Measurements from ENCODE around the gene DNAJC10. TPM values are rescaled to one million over a fixed set of nuclear protein-coding genes. Genes with fewer than 3 reads are reported as not detected.

The DNAJC10 gene
- total and polyA plus RNA-seq, 2 of the 4 experiments (the other 2 are of a cell fraction), result 34.6 to 53.2 TPM

DNA sequence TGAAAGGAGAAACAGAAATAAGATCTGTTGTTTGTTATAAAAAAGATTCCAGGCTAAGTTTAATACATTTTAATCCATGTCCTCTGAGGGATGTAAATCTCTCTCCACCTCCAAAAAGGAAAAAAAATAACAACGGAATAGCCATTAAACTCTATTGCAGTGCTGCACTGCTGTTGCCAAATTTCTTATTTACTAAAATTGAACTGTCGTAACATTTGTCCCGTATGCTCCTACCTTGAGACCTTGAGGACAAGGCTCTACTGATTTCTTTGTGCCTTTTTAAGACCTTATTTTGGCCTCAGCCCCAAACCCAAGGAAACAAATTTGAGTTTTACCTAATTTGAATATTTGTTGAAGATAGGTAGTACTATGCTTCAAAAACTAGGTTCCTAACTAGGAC, 94.0 kb downstream of the DNAJC10 start:
- Histone ChIP-seq H3K4ac (ENCODE audit: low read depth, low read length) (no peak overlapping the region), H3K56ac (ENCODE audit: extremely low read depth, insufficient read depth, low read length) (no peak overlapping the region), H2BK120ac (ENCODE audit: low read depth, low read length) (no peak overlapping the region), H2AFZ (replicated peaks; ENCODE audit: low read length, poor library complexity) (no peak overlapping the region), H3K18ac (ENCODE audit: low read depth, low read length) (no peak overlapping the region), H2BK15ac (ENCODE audit: low read depth, low read length) (no peak overlapping the region), H4K91ac (ENCODE audit: insufficient read depth, low read depth, low read length) (no peak overlapping the region), H4K5ac (ENCODE audit: low read depth, low read length) (no peak overlapping the region), H3K14ac (replicated peaks; ENCODE audit: low read depth, low read length) (no peak overlapping the region), H4K20me1 (ENCODE audit: insufficient read depth, low read length) (no peaks in the 10 kb centered on the region), H2AK9ac (replicated peaks; ENCODE audit: low read depth, low read length, poor library complexity) (no peak overlapping the region), H2BK5ac (ENCODE audit: low read depth, low read length, poor library complexity, severe bottlenecking) (no peak overlapping the region), H3K9ac (ENCODE audit: low read depth, low read length) (no peak overlapping the region), H3K4me2 (ENCODE audit: low read depth, low read length) (no peak overlapping the region), H4K8ac (ENCODE audit: low read depth in 2 of 2, low read length in 2 of 2) (no peak overlapping the region), H3K9me1 (ENCODE audit: insufficient read depth, low read length) (no peaks in the 10 kb centered on the region), H3K4me1 (ENCODE audit: control insufficient read depth, insufficient read depth, low read length) (no peaks in the 10 kb centered on the region), H3K27ac (ENCODE audit: insufficient read depth, low read length) (no peak overlapping the region), H3K27me3 (ENCODE audit: control insufficient read depth, insufficient read depth, low read length) (peaks cover 15% of the 10 kb centered on the region), H3K36me3 (ENCODE audit: control insufficient read depth, insufficient read depth, low read length) (no peaks in the 10 kb centered on the region), H3K79me1 (ENCODE audit: low read depth in 1 of 2, low read length in 2 of 2) (no peaks in the 10 kb centered on the region), H3K4me3 (ENCODE audit: insufficient read depth, low read depth, low read length) (no peak overlapping the region), H3K23ac (ENCODE audit: low read depth, low read length) (no peak overlapping the region), H3K9me3 (ENCODE audit: control insufficient read depth, insufficient read depth, low read length) (no peaks in the 10 kb centered on the region), H2BK20ac (ENCODE audit: low read depth, low read length) (no peak overlapping the region), H2AK5ac (ENCODE audit: low read depth, low read length) (no peak overlapping the region)
- no CpG with 5 or more reads among the region's 3 CpGs for WGBS, 2 experiments (ENCODE audit: extremely low coverage in 2 of 2, insufficient read length in 1 of 2)
- intact Hi-C loops (cut with micrococcal nuclease), result no loop called here
- in situ Hi-C loops (cut with MboI; ENCODE audit: low sequenced_read_pairs), result no loop called here
- TF ChIP-seq MXI1 (IDR thresholded peaks at IDR 0.05; ENCODE audit: borderline replicate concordance, low read depth, low read length), result no peak
- TF ChIP-seq CEBPB (IDR thresholded peaks at IDR 0.05; ENCODE audit: low read depth, low read length), result no peak
- no peak for TF ChIP-seq CHD1 (IDR thresholded peaks at IDR 0.05; ENCODE audit: low read depth, low read length)
- TF ChIP-seq FOS (IDR thresholded peaks at IDR 0.05; ENCODE audit: low read depth, low read length), result no peak
- TF ChIP-seq RCOR1 (IDR thresholded peaks at IDR 0.05; ENCODE audit: insufficient replicate concordance, low read length), result no peak
- TF ChIP-seq POLR2A (IDR thresholded peaks at IDR 0.05; ENCODE audit: low read depth, low read length), result no peak
- no peak for TF ChIP-seq RAD21 (IDR thresholded peaks at IDR 0.05; ENCODE audit: low read length)
- TF ChIP-seq MAZ (IDR thresholded peaks at IDR 0.05; ENCODE audit: borderline replicate concordance, low read depth, low read length), result no peak
- TF ChIP-seq RFX5 (IDR thresholded peaks at IDR 0.05; ENCODE audit: low read depth, low read length), result no peak
- TF ChIP-seq, protein P1, sequence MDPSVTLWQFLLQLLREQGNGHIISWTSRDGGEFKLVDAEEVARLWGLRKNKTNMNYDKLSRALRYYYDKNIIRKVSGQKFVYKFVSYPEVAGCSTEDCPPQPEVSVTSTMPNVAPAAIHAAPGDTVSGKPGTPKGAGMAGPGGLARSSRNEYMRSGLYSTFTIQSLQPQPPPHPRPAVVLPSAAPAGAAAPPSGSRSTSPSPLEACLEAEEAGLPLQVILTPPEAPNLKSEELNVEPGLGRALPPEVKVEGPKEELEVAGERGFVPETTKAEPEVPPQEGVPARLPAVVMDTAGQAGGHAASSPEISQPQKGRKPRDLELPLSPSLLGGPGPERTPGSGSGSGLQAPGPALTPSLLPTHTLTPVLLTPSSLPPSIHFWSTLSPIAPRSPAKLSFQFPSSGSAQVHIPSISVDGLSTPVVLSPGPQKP (IDR thresholded peaks at IDR 0.05; ENCODE audit: borderline replicate concordance, low read depth, low read length), result no peak
- TF ChIP-seq, protein P2, sequence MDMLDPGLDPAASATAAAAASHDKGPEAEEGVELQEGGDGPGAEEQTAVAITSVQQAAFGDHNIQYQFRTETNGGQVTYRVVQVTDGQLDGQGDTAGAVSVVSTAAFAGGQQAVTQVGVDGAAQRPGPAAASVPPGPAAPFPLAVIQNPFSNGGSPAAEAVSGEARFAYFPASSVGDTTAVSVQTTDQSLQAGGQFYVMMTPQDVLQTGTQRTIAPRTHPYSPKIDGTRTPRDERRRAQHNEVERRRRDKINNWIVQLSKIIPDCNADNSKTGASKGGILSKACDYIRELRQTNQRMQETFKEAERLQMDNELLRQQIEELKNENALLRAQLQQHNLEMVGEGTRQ (IDR thresholded peaks at IDR 0.05; ENCODE audit: low read depth, low read length), result no peak
- no peak for TF ChIP-seq BHLHE40 (IDR thresholded peaks at IDR 0.05; ENCODE audit: low read depth, low read length)
- no peak for TF ChIP-seq SMC3 (IDR thresholded peaks at IDR 0.05; ENCODE audit: low read depth, low read length)
- TF ChIP-seq NFE2L2 (IDR thresholded peaks at IDR 0.05; ENCODE audit: low read depth, low read length), result no peak
- TF ChIP-seq, protein P3, sequence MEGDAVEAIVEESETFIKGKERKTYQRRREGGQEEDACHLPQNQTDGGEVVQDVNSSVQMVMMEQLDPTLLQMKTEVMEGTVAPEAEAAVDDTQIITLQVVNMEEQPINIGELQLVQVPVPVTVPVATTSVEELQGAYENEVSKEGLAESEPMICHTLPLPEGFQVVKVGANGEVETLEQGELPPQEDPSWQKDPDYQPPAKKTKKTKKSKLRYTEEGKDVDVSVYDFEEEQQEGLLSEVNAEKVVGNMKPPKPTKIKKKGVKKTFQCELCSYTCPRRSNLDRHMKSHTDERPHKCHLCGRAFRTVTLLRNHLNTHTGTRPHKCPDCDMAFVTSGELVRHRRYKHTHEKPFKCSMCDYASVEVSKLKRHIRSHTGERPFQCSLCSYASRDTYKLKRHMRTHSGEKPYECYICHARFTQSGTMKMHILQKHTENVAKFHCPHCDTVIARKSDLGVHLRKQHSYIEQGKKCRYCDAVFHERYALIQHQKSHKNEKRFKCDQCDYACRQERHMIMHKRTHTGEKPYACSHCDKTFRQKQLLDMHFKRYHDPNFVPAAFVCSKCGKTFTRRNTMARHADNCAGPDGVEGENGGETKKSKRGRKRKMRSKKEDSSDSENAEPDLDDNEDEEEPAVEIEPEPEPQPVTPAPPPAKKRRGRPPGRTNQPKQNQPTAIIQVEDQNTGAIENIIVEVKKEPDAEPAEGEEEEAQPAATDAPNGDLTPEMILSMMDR (conservative IDR thresholded peaks at IDR 0.05; ENCODE audit: low read depth, low read length), result no peak
- no peak for TF ChIP-seq MAFK (IDR thresholded peaks at IDR 0.05; ENCODE audit: low read depth, low read length)
- POLR2A ChIA-PET (ENCODE audit: unreplicated experiment), result no interaction called here
- DNase-seq (no peak), ATAC-seq (ENCODE audit: low read depth) (no peak)
- dilution Hi-C loops (cut with HindIII; ENCODE audit: low sequenced_read_pairs, unreplicated experiment), result no loop called here
- BruUV-seq (replicated peaks), result no TSS peak
- CTCF ChIA-PET, result interaction anchor here (0.7 kb wide), 1 partner anchor 629 kb away, joined by 6 read pairs; no protein-coding TSS in a partner anchor
